OCI-LY1 (cell line): ENCODE measurements around the gene PARD3.

Experiments used
- CTCF ChIP-seq: fragments of 200-600 bp; sonication (generic), shearing (Covaris generic); IDR thresholded peaks from 2 replicates; pipeline ENCODE4 v1.5.1; 2017; ENCODE audit warnings: mild to moderate bottlenecking, antibody characterized with exemption, low read length, moderate library complexity, mixed read lengths
- EZH2 ChIP-seq: fragments of 200-600 bp; sonication (generic), shearing (Covaris generic); IDR thresholded peaks from 2 replicates; pipeline ENCODE4 v1.8.0; 2017; ENCODE audit warnings: borderline replicate concordance, mixed run types, mild to moderate bottlenecking, antibody characterized with exemption, low read length, moderate library complexity, mixed read lengths

DNA sequence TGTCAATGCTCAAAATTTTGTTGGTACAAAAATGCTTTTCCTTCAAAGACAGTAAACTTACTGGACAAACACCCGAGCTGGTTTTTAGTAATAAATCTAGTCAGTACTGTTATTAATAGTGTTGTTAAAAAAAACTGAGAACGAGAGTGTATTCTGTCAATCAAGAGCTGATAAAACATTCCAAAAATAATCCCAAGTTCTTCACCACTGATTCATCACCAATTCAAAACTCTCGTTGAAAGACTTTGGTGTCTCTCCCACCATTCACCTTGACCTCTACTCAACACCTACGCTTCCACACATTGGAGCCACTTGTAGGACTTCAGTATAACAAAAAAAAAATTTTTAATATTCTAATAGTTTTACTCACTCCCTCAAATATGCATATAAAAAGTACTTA is 279.2 kb downstream of the PARD3 start:
- TF ChIP-seq CTCF (no peak), EZH2 (no peak)
